ENCODE measurements around the gene TMC2.
"Not testable (repeated sequence)": the region's sequence is repeated elsewhere in the genome, so short reads cannot be mapped to it uniquely, and the experiment has no call there.

The TMC2 gene

GRCh38 chr20:2524709-2525506 lies 11.5 kb upstream of the TMC2 start:
- no peak for DNase-seq

GRCh38 chr20:2526218-2526583 lies 10.2 kb upstream of the TMC2 start:
- not testable (repeated sequence) for DNase-seq

- no peak for DNase-seq
Observed at GRCh38 chr20:2527762-2528161, 8.6 kb upstream of the TMC2 start.

GRCh38 chr20:2528671-2529271 lies 7.6 kb upstream of the TMC2 start:
- DNase-seq, result no peak

- no peak for DNase-seq
Observed at GRCh38 chr20:2533118-2533517, 3.3 kb upstream of the TMC2 start.

GRCh38 chr20:2535711-2536559 lies 438 bp upstream of the TMC2 start:
- DNase-seq, result no peak

GRCh38 chr20:2537101-2537500 lies 728 bp downstream of the TMC2 start:
- no peak for DNase-seq

- DNase-seq, result no peak
Observed at GRCh38 chr20:2538356-2538755, 2.0 kb downstream of the TMC2 start.

- DNase-seq, result no peak
Observed at GRCh38 chr20:2538931-2539720, 2.8 kb downstream of the TMC2 start.

GRCh38 chr20:2541940-2542339 lies 5.6 kb downstream of the TMC2 start:
- DNase-seq, result no peak

- no peak for DNase-seq
Observed at GRCh38 chr20:2542361-2542760, 6.0 kb downstream of the TMC2 start.

- no peak for DNase-seq
Observed at GRCh38 chr20:2544211-2544610, 7.8 kb downstream of the TMC2 start.

- no peak for DNase-seq
Observed at GRCh38 chr20:2545594-2545993, 9.2 kb downstream of the TMC2 start.

GRCh38 chr20:2557873-2558580 lies 21.7 kb downstream of the TMC2 start:
- DNase-seq, result no peak

GRCh38 chr20:2558581-2559278 lies 22.4 kb downstream of the TMC2 start:
- no peak for DNase-seq

GRCh38 chr20:2559279-2559626 lies 22.9 kb downstream of the TMC2 start:
- no peak for DNase-seq

GRCh38 chr20:2559651-2560050 lies 23.3 kb downstream of the TMC2 start:
- DNase-seq, result no peak

- no peak for DNase-seq
Observed at GRCh38 chr20:2563116-2563515, 26.7 kb downstream of the TMC2 start.

GRCh38 chr20:2564406-2564805 lies 28.0 kb downstream of the TMC2 start:
- DNase-seq, result no peak

GRCh38 chr20:2575682-2576081 lies 39.3 kb downstream of the TMC2 start:
- no peak for DNase-seq

- no peak for DNase-seq
Observed at GRCh38 chr20:2576317-2576727, 39.9 kb downstream of the TMC2 start.

All from NCI-H446 treated with DMSO at 0.1 percent for 48 hours (cell line).